HepG2 (cell line): ENCODE measurements around the gene SEMA4C. TPM values are rescaled to one million over a fixed set of nuclear protein-coding genes. Genes with fewer than 3 reads are reported as not detected.

Experiments
- KDM2A ChIP-seq: sonication (generic); formaldehyde crosslinking; IDR thresholded peaks from 2 replicates; pipeline ENCODE4 v1.4.0; 2020; ENCODE audit warnings: low read depth, missing genetic modification reagents, borderline replicate concordance
- MBD4 ChIP-seq: IDR thresholded peaks from 2 replicates; pipeline ENCODE4 v1.6.1; 2012; ENCODE audit warnings: low read length, inconsistent platforms, borderline replicate concordance
- MZF1 ChIP-seq: sonication (generic); formaldehyde crosslinking; IDR thresholded peaks from 2 replicates; pipeline ENCODE4 v1.8.1; 2023; ENCODE audit warnings: mild to moderate bottlenecking, missing genetic modification reagents, borderline replicate concordance
- RFX3 ChIP-seq: IDR thresholded peaks from 2 replicates; pipeline ENCODE4 v1.6.1; 2016; ENCODE audit warnings: missing biosample characterization, missing genetic modification reagents
- ZC3H4 ChIP-seq: sonication (generic); formaldehyde crosslinking; IDR thresholded peaks from 2 replicates; pipeline ENCODE4 v1.4.0; 2020; ENCODE audit warnings: missing genetic modification reagents, borderline replicate concordance
- ZNF430 ChIP-seq: sonication (generic); formaldehyde crosslinking; IDR thresholded peaks from 2 replicates; pipeline ENCODE4 v1.9.0; 2021; ENCODE audit warnings: mild to moderate bottlenecking, missing genetic modification reagents
- polyA plus RNA-seq, 8 experiments: library from polyadenylated mRNA; depleted of rRNA in 3 of 8; stranded (reverse) in 7 of 8; unstranded in 1 of 8; fragments of >200 nt; fragmentation: Illumina TruSeq in 4 of 8; extraction: Trizol in 4 of 8; gene quantifications; 2 replicates each; pipeline versions ENCODE4 v1.2.1 to v1.2.3, GENCODE V29; 2011 to 2016; ENCODE audit warnings: low read depth in 4 of 8, missing spikeins in 1 of 8, mixed read lengths in 1 of 8; ENCODE audit not compliant: insufficient read depth in 1 of 8
- total RNA-seq, 5 experiments: library from RNA; depleted of rRNA; stranded (reverse); fragments of >200 nt; fragmentation: Illumina TruSeq; extraction: Trizol; gene quantifications; 2 replicates each; pipeline ENCODE4 v1.2.3, GENCODE V29; 2016; ENCODE audit warnings: low read depth in 1 of 5
- TF ChIP-seq, protein P1 (sequence below): sonication (generic); formaldehyde crosslinking; IDR thresholded peaks from 2 replicates; pipeline ENCODE4 v1.5.0; 2020; ENCODE audit warnings: mild to moderate bottlenecking, missing genetic modification reagents, borderline replicate concordance
- TF ChIP-seq, protein P2 (sequence below): sonication (generic); formaldehyde crosslinking; IDR thresholded peaks from 2 replicates; pipeline ENCODE4 v1.5.1; 2020; ENCODE audit warnings: missing genetic modification reagents, mild to moderate bottlenecking, borderline replicate concordance
- TF ChIP-seq, protein P3 (sequence below): sonication (generic); formaldehyde crosslinking; IDR thresholded peaks from 2 replicates; pipeline ENCODE4 v1.5.0; 2020; ENCODE audit warnings: missing genetic modification reagents

The SEMA4C gene
- total and polyA plus RNA-seq, 2 of the 13 experiments (the other 11 are each of a cell fraction or from before 2014, with no cell fraction given): 25.9 to 46.6 TPM

DNA sequence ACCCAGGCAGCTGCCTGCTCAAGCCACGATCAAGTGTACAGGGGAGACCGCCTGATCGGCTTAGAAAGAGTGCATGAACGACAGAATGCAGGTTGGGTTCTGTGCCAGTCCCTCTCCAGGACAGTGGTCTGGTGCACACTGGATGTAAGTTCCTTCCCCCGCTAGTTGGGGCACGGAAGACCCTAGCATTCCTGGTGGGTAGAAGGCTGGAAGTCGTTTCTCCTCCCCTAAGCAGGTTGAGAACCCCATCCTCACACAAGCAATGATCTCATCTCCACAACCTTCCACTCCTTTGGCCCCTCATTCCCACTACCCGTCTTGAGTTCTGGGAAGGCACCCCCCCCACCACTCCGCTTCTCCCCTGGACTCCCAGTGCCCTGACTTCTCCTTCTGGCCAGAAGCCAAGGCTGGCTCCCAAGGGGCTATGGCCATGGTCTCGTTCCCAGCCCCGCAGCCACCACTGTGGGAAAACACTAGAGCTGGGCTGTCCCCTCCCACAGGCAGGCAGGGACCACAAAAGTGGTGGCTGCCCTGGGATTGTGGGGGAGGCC is 10.7 kb downstream of the SEMA4C start (continued):
- TF ChIP-seq, protein P1, sequence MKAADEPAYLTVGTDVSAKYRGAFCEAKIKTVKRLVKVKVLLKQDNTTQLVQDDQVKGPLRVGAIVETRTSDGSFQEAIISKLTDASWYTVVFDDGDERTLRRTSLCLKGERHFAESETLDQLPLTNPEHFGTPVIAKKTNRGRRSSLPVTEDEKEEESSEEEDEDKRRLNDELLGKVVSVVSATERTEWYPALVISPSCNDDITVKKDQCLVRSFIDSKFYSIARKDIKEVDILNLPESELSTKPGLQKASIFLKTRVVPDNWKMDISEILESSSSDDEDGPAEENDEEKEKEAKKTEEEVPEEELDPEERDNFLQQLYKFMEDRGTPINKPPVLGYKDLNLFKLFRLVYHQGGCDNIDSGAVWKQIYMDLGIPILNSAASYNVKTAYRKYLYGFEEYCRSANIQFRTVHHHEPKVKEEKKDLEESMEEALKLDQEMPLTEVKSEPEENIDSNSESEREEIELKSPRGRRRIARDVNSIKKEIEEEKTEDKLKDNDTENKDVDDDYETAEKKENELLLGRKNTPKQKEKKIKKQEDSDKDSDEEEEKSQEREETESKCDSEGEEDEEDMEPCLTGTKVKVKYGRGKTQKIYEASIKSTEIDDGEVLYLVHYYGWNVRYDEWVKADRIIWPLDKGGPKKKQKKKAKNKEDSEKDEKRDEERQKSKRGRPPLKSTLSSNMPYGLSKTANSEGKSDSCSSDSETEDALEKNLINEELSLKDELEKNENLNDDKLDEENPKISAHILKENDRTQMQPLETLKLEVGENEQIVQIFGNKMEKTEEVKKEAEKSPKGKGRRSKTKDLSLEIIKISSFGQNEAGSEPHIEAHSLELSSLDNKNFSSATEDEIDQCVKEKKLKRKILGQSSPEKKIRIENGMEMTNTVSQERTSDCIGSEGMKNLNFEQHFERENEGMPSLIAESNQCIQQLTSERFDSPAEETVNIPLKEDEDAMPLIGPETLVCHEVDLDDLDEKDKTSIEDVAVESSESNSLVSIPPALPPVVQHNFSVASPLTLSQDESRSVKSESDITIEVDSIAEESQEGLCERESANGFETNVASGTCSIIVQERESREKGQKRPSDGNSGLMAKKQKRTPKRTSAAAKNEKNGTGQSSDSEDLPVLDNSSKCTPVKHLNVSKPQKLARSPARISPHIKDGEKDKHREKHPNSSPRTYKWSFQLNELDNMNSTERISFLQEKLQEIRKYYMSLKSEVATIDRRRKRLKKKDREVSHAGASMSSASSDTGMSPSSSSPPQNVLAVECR (CRISPR knock-in tag): no peak
- TF ChIP-seq RFX3 (CRISPR knock-in tag): no peak
- TF ChIP-seq MZF1 (CRISPR knock-in tag): no peak
- no peak for TF ChIP-seq MBD4
- TF ChIP-seq ZNF430 (CRISPR knock-in tag): 0 out of 2 replicates have a peak, but pooled peaks have one; percentile 17
- TF ChIP-seq, protein P2, sequence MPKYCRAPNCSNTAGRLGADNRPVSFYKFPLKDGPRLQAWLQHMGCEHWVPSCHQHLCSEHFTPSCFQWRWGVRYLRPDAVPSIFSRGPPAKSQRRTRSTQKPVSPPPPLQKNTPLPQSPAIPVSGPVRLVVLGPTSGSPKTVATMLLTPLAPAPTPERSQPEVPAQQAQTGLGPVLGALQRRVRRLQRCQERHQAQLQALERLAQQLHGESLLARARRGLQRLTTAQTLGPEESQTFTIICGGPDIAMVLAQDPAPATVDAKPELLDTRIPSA: no peak
- 0 out of 2 replicates have a peak, but pooled peaks have one; percentile 8 for TF ChIP-seq ZC3H4 (CRISPR knock-in tag)
- TF ChIP-seq KDM2A (CRISPR knock-in tag): peak; percentile 44; the same call in 1 of the 2 replicates
- TF ChIP-seq, protein P3, sequence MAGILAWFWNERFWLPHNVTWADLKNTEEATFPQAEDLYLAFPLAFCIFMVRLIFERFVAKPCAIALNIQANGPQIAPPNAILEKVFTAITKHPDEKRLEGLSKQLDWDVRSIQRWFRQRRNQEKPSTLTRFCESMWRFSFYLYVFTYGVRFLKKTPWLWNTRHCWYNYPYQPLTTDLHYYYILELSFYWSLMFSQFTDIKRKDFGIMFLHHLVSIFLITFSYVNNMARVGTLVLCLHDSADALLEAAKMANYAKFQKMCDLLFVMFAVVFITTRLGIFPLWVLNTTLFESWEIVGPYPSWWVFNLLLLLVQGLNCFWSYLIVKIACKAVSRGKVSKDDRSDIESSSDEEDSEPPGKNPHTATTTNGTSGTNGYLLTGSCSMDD (CRISPR knock-in tag): no peak
